Measurements from ENCODE around the gene CYTIP.

CYTIP gene
- total RNA-seq = 8.1 to 78.7 (median 27.8) reads per million in 17 experiments

GRCh38 chr2:157443795-157444640 lies at the start of gene CYTIP:
TSS of gene CYTIP (minus strand) at chr2:157444089. CDS start at chr2:157444020, 69 bp downstream.
- peak; percentile 84 to 93 (median 89) for DNase-seq

- DNase-seq = peak; percentile 68 to 81 (median 74)
Measured at GRCh38 chr2:157492189-157492773, 48.4 kb upstream of the CYTIP start.

GRCh38 chr2:157489983-157490382 lies 46.1 kb upstream of the CYTIP start:
- peak; percentile 17 to 47 (median 30) for DNase-seq

- DNase-seq = no peak
Measured at GRCh38 chr2:157488877-157489276, 45.0 kb upstream of the CYTIP start.

GRCh38 chr2:157487747-157488146 lies 43.9 kb upstream of the CYTIP start:
- no peak for DNase-seq

GRCh38 chr2:157487271-157487610 lies 43.4 kb upstream of the CYTIP start:
- no peak for DNase-seq

GRCh38 chr2:157486596-157487270 lies 42.8 kb upstream of the CYTIP start:
- DNase-seq = no peak

- peak; percentile 63 to 81 (median 76) for DNase-seq
Measured at GRCh38 chr2:157480182-157480961, 36.5 kb upstream of the CYTIP start.

- DNase-seq = peak; percentile 29 to 55 (median 50)
Measured at GRCh38 chr2:157479081-157480027, 35.5 kb upstream of the CYTIP start.

GRCh38 chr2:157477919-157478318 lies 34.0 kb upstream of the CYTIP start:
- DNase-seq = no peak

GRCh38 chr2:157476953-157477709 lies 33.2 kb upstream of the CYTIP start:
- no peak for DNase-seq

- no peak for DNase-seq
Measured at GRCh38 chr2:157475722-157476390, 32.0 kb upstream of the CYTIP start.

- DNase-seq = no peak
Measured at GRCh38 chr2:157473581-157473980, 29.7 kb upstream of the CYTIP start.

- DNase-seq = no peak
Measured at GRCh38 chr2:157471078-157471477, 27.2 kb upstream of the CYTIP start.

GRCh38 chr2:157470321-157470720 lies 26.4 kb upstream of the CYTIP start:
- no peak for DNase-seq

GRCh38 chr2:157469726-157470125 lies 25.8 kb upstream of the CYTIP start:
- DNase-seq = no peak

- peak; percentile 77 to 94 (median 84) for DNase-seq
Measured at GRCh38 chr2:157468931-157469708, 25.2 kb upstream of the CYTIP start.

- peak; percentile 37 to 64 (median 63) for DNase-seq
Measured at GRCh38 chr2:157466764-157467163, 22.9 kb upstream of the CYTIP start.

- DNase-seq = no peak
Measured at GRCh38 chr2:157465554-157465953, 21.7 kb upstream of the CYTIP start.
